Dendritic cell treated with granulocyte-macrophage colony-stimulating factor and Interleukin-4, amounts not matched to agents 40 ng/mL and 50 ng/mL, for 4 days (primary cell): ENCODE measurements around the gene HSPA12A.

ENCODE experiments used
- H3K27ac Mint-ChIP-seq: one replicate; pipeline ENCODE4 v1.8.0; 2022; ENCODE audit warnings: mild to moderate bottlenecking, mixed read lengths
- H3K27me3 Mint-ChIP-seq: one replicate; pipeline ENCODE4 v1.8.0; 2022; ENCODE audit warnings: mild to moderate bottlenecking, mixed read lengths
- H3K36me3 Mint-ChIP-seq: one replicate; pipeline ENCODE4 v1.8.0; 2022; ENCODE audit warnings: low read depth, mixed read lengths
- H3K4me1 Mint-ChIP-seq: one replicate; pipeline ENCODE4 v1.8.0; 2022; ENCODE audit warnings: low read depth, mixed read lengths
- H3K4me3 Mint-ChIP-seq: one replicate; pipeline ENCODE4 v1.8.0; 2022; ENCODE audit warnings: mild to moderate bottlenecking, moderate library complexity, mixed read lengths
- H3K9me3 Mint-ChIP-seq: one replicate; pipeline ENCODE4 v1.8.0; 2022; ENCODE audit warnings: mixed read lengths
- intact Hi-C: fragments of 100-400 bp; cut with micrococcal nuclease; formaldehyde crosslinking; loops from one replicate; pipeline ENCODE4 v1.15.0; 2022

HSPA12A gene

GRCh38 chr10:116659049-116659670 is 83.2 kb downstream of the HSPA12A start:
- intact Hi-C loops: no loop called here
- Mint-ChIP-seq H3K36me3 (no peaks in the 10 kb centered on the region), H3K9me3 (no peaks in the 10 kb centered on the region), H3K27ac (no peak overlapping the region), H3K4me1 (no peaks in the 10 kb centered on the region), H3K4me3 (no peak overlapping the region), H3K27me3 (peaks cover 2% of the 10 kb centered on the region)

GRCh38 chr10:116657863-116658551 is 84.4 kb downstream of the HSPA12A start:
- no peaks in the 10 kb centered on the region for H3K36me3 Mint-ChIP-seq
- intact Hi-C loops: no loop called here
- peaks cover 2% of the 10 kb centered on the region for H3K27me3 Mint-ChIP-seq

GRCh38 chr10:116656044-116656443 is 86.3 kb downstream of the HSPA12A start:
- Mint-ChIP-seq H3K4me1 (no peaks in the 10 kb centered on the region), H3K9me3 (no peaks in the 10 kb centered on the region), H3K27ac (no peak overlapping the region), H3K27me3 (peaks cover 4% of the 10 kb centered on the region), H3K36me3 (no peaks in the 10 kb centered on the region), H3K4me3 (no peak overlapping the region)
- intact Hi-C loops: no loop called here

More at GRCh38 chr10:116657863-116658551, 84.4 kb downstream of the HSPA12A start:
- H3K27ac Mint-ChIP-seq: no peak overlapping the region
- no peaks in the 10 kb centered on the region for H3K4me1 Mint-ChIP-seq
- no peaks in the 10 kb centered on the region for H3K9me3 Mint-ChIP-seq
- H3K4me3 Mint-ChIP-seq: no peak overlapping the region

- Mint-ChIP-seq H3K9me3 (no peaks in the 10 kb centered on the region), H3K4me1 (no peaks in the 10 kb centered on the region), H3K27me3 (peaks cover 4% of the 10 kb centered on the region)
Measured at GRCh38 chr10:116655568-116655967, 86.8 kb downstream of the HSPA12A start.

GRCh38 chr10:116654816-116655215 is 87.5 kb downstream of the HSPA12A start:
- peaks cover 4% of the 10 kb centered on the region for H3K27me3 Mint-ChIP-seq
- H3K9me3 Mint-ChIP-seq: no peaks in the 10 kb centered on the region
- intact Hi-C loops: no loop called here
- no peak overlapping the region for H3K4me3 Mint-ChIP-seq
- no peak overlapping the region for H3K27ac Mint-ChIP-seq
- no peaks in the 10 kb centered on the region for H3K36me3 Mint-ChIP-seq
- H3K4me1 Mint-ChIP-seq: no peaks in the 10 kb centered on the region

More at GRCh38 chr10:116655568-116655967, 86.8 kb downstream of the HSPA12A start:
- intact Hi-C loops: no loop called here
- Mint-ChIP-seq H3K4me3 (no peak overlapping the region), H3K27ac (no peak overlapping the region), H3K36me3 (no peaks in the 10 kb centered on the region)

GRCh38 chr10:116653885-116654284 is 88.5 kb downstream of the HSPA12A start:
- Mint-ChIP-seq H3K27me3 (peaks cover 1% of the 10 kb centered on the region), H3K27ac (no peak overlapping the region), H3K9me3 (no peaks in the 10 kb centered on the region), H3K4me1 (no peaks in the 10 kb centered on the region), H3K4me3 (no peak overlapping the region), H3K36me3 (no peaks in the 10 kb centered on the region)
- intact Hi-C loops: no loop called here

- Mint-ChIP-seq H3K36me3 (no peaks in the 10 kb centered on the region), H3K27me3 (peaks cover 1% of the 10 kb centered on the region), H3K9me3 (no peaks in the 10 kb centered on the region), H3K27ac (no peak overlapping the region), H3K4me3 (no peak overlapping the region), H3K4me1 (no peaks in the 10 kb centered on the region)
- intact Hi-C loops: no loop called here
Measured at GRCh38 chr10:116648903-116649302, 93.5 kb downstream of the HSPA12A start.

GRCh38 chr10:116646502-116646901 is 95.9 kb downstream of the HSPA12A start:
- Mint-ChIP-seq H3K36me3 (no peaks in the 10 kb centered on the region), H3K27me3 (no peaks in the 10 kb centered on the region), H3K9me3 (no peaks in the 10 kb centered on the region), H3K4me1 (no peaks in the 10 kb centered on the region), H3K4me3 (no peak overlapping the region), H3K27ac (no peak overlapping the region)
- intact Hi-C loops: no loop called here

- intact Hi-C loops: no loop called here
- no peaks in the 10 kb centered on the region for H3K9me3 Mint-ChIP-seq
- H3K27me3 Mint-ChIP-seq: peaks cover 3% of the 10 kb centered on the region
- no peak overlapping the region for H3K4me3 Mint-ChIP-seq
- no peak overlapping the region for H3K27ac Mint-ChIP-seq
- no peaks in the 10 kb centered on the region for H3K36me3 Mint-ChIP-seq
- H3K4me1 Mint-ChIP-seq: no peaks in the 10 kb centered on the region
Measured at GRCh38 chr10:116637830-116638229, 104.5 kb downstream of the HSPA12A start.

- Mint-ChIP-seq H3K27ac (no peak overlapping the region), H3K4me3 (no peak overlapping the region)
- intact Hi-C loops: no loop called here
Measured at GRCh38 chr10:116636976-116637375, 105.4 kb downstream of the HSPA12A start.

GRCh38 chr10:116636385-116636784 is 106.0 kb downstream of the HSPA12A start:
- H3K4me3 Mint-ChIP-seq: no peak overlapping the region
- intact Hi-C loops: no loop called here
- peaks cover 3% of the 10 kb centered on the region for H3K27me3 Mint-ChIP-seq
- no peak overlapping the region for H3K27ac Mint-ChIP-seq
- no peaks in the 10 kb centered on the region for H3K4me1 Mint-ChIP-seq
- no peaks in the 10 kb centered on the region for H3K9me3 Mint-ChIP-seq
- no peaks in the 10 kb centered on the region for H3K36me3 Mint-ChIP-seq

More at GRCh38 chr10:116636976-116637375, 105.4 kb downstream of the HSPA12A start:
- H3K36me3 Mint-ChIP-seq: no peaks in the 10 kb centered on the region
- no peaks in the 10 kb centered on the region for H3K4me1 Mint-ChIP-seq
- H3K9me3 Mint-ChIP-seq: no peaks in the 10 kb centered on the region
- H3K27me3 Mint-ChIP-seq: peaks cover 3% of the 10 kb centered on the region

- Mint-ChIP-seq H3K4me3 (no peak overlapping the region), H3K9me3 (no peaks in the 10 kb centered on the region), H3K4me1 (no peaks in the 10 kb centered on the region), H3K36me3 (no peaks in the 10 kb centered on the region), H3K27ac (no peak overlapping the region), H3K27me3 (peaks cover 3% of the 10 kb centered on the region)
- intact Hi-C loops: no loop called here
Measured at GRCh38 chr10:116634126-116634975, 108.0 kb downstream of the HSPA12A start.

GRCh38 chr10:116633216-116633600 is 109.2 kb downstream of the HSPA12A start:
- no peak overlapping the region for H3K27ac Mint-ChIP-seq
- H3K4me1 Mint-ChIP-seq: no peaks in the 10 kb centered on the region
- no peaks in the 10 kb centered on the region for H3K36me3 Mint-ChIP-seq
- H3K27me3 Mint-ChIP-seq: peaks cover 3% of the 10 kb centered on the region
- intact Hi-C loops: no loop called here
- H3K4me3 Mint-ChIP-seq: no peak overlapping the region
- no peaks in the 10 kb centered on the region for H3K9me3 Mint-ChIP-seq

- intact Hi-C loops: no loop called here
- no peak overlapping the region for H3K4me3 Mint-ChIP-seq
- peaks cover 6% of the 10 kb centered on the region for H3K27me3 Mint-ChIP-seq
Measured at GRCh38 chr10:116632596-116633215, 109.7 kb downstream of the HSPA12A start.

More at GRCh38 chr10:116632596-116633215, 109.7 kb downstream of the HSPA12A start:
- no peak overlapping the region for H3K27ac Mint-ChIP-seq
- H3K36me3 Mint-ChIP-seq: no peaks in the 10 kb centered on the region
- no peaks in the 10 kb centered on the region for H3K4me1 Mint-ChIP-seq
- no peaks in the 10 kb centered on the region for H3K9me3 Mint-ChIP-seq
